GM21786 (cell line): ENCODE measurements around the gene KCNF1.

Experiments used
- ATAC-seq: cut with Tn5 transposase; IDR thresholded peaks from one replicate; pipeline ENCODE4 v1.9.1; 2021; ENCODE audit not compliant: unreplicated experiment

Gene KCNF1

GRCh38 chr2:10901160-10901939, 10.4 kb upstream of the KCNF1 start:
- no peak for ATAC-seq

GRCh38 chr2:10903861-10904210, 7.9 kb upstream of the KCNF1 start:
- no peak for ATAC-seq

GRCh38 chr2:10904455-10904854, 7.3 kb upstream of the KCNF1 start:
- ATAC-seq, result no peak

- ATAC-seq, result no peak
Measured at GRCh38 chr2:10905006-10905861, 6.5 kb upstream of the KCNF1 start.

- no peak for ATAC-seq
Measured at GRCh38 chr2:10905862-10906143, 5.9 kb upstream of the KCNF1 start.

- no peak for ATAC-seq
Measured at GRCh38 chr2:10906926-10907625, 4.7 kb upstream of the KCNF1 start.

GRCh38 chr2:10908195-10908594, 3.5 kb upstream of the KCNF1 start:
- no peak for ATAC-seq

- no peak for ATAC-seq
Measured at GRCh38 chr2:10909050-10909995, 2.4 kb upstream of the KCNF1 start.

- ATAC-seq, result no peak
Measured at GRCh38 chr2:10909996-10910341, 1.8 kb upstream of the KCNF1 start.

- ATAC-seq, result no peak
Measured at GRCh38 chr2:10910625-10911024, 1.1 kb upstream of the KCNF1 start.

GRCh38 chr2:10912076-10912731, 470 bp downstream of the KCNF1 start:
- ATAC-seq, result no peak

- no peak for ATAC-seq
Measured at GRCh38 chr2:10912796-10913455, 1.2 kb downstream of the KCNF1 start.

GRCh38 chr2:10913501-10914271, 2.0 kb downstream of the KCNF1 start:
- ATAC-seq, result no peak

- no peak for ATAC-seq
Measured at GRCh38 chr2:10914272-10914693, 2.5 kb downstream of the KCNF1 start.

- ATAC-seq, result no peak
Measured at GRCh38 chr2:10915236-10915635, 3.5 kb downstream of the KCNF1 start.

- ATAC-seq, result no peak
Measured at GRCh38 chr2:10915731-10916276, 4.1 kb downstream of the KCNF1 start.

GRCh38 chr2:10916953-10917352, 5.2 kb downstream of the KCNF1 start:
- ATAC-seq, result no peak

GRCh38 chr2:10917927-10918326, 6.2 kb downstream of the KCNF1 start:
- ATAC-seq, result no peak
